Upper lobe of right lung (tissue), 1 donor: Measurements from ENCODE around the gene REEP1. TPM values are rescaled to one million over a fixed set of nuclear protein-coding genes. Genes with fewer than 3 reads are reported as not detected.

ENCODE experiments used
- ATAC-seq: fragments of 200-7000 bp; cut with Tn5 transposase; one replicate; pipeline ENCODE4 v1.9.1; 2020; ENCODE audit warnings: mild to moderate bottlenecking, moderate library complexity
- DNase-seq: peaks from one replicate; pipeline ENCODE4 v3.0.0-alpha.2; 2020
- H3K27ac ChIP-seq: fragments of 200-600 bp; one replicate; pipeline ENCODE4 v1.8.0; 2022
- H3K27me3 ChIP-seq: fragments of 200-600 bp; one replicate; pipeline ENCODE4 v1.8.0; 2022; ENCODE audit warnings: mild to moderate bottlenecking
- H3K36me3 ChIP-seq: fragments of 200-600 bp; one replicate; pipeline ENCODE4 v1.8.0; 2022
- H3K4me1 ChIP-seq: fragments of 200-600 bp; one replicate; pipeline ENCODE4 v1.8.0; 2022
- H3K4me3 ChIP-seq: fragments of 200-600 bp; one replicate; pipeline ENCODE4 v1.8.0; 2022; ENCODE audit warnings: mild to moderate bottlenecking
- H3K9me3 ChIP-seq: fragments of 200-600 bp; one replicate; pipeline ENCODE4 v1.8.0; 2022
- CTCF ChIP-seq: fragments of 200-600 bp; IDR thresholded peaks from one replicate; pipeline ENCODE4 v1.8.0; 2022; ENCODE audit warnings: antibody characterized with exemption
- intact Hi-C: fragments of 100-400 bp; cut with DNase I; formaldehyde crosslinking; loops from one replicate; pipeline ENCODE4 v1.11.0; 2022
- total RNA-seq: library from RNA; stranded (reverse); fragmentation: NEBNext Ultra II Directional; extraction: Animal tissue kit (Norgen Biotek cat#: 25700); gene quantifications from one replicate; pipeline ENCODE4 v1.2.1, GENCODE V29; 2021
- donor health status: DM: no; HTN: yes; CAD: no; lungs with severe emphysema.

Gene REEP1
- total RNA-seq, 1 donor from 2014 or later: 7.8 TPM

- DNase-seq (no peak), ATAC-seq (no peak)
- Histone ChIP-seq H3K27ac (no peak overlapping the region), H3K27me3 (no peaks in the 10 kb centered on the region), H3K4me3 (no peak overlapping the region), H3K9me3 (no peaks in the 10 kb centered on the region), H3K4me1 (peaks cover 29% of the 10 kb centered on the region), H3K36me3 (no peaks in the 10 kb centered on the region)
- TF ChIP-seq CTCF: no peak
- intact Hi-C loops: loop anchor here (10.0 kb wide), 2 partner anchors 69 to 139 kb away; no protein-coding TSS in a partner anchor
These were observed 111.4 kb downstream of the REEP1 start for GRCh38 chr2:86226070-86226469.

GRCh38 chr2:86225581-86225980, 111.8 kb downstream of the REEP1 start:
- Histone ChIP-seq H3K27ac (peak overlapping the region; percentile 30), H3K4me1 (peaks cover 29% of the 10 kb centered on the region), H3K9me3 (no peaks in the 10 kb centered on the region), H3K27me3 (no peaks in the 10 kb centered on the region), H3K4me3 (no peak overlapping the region), H3K36me3 (no peaks in the 10 kb centered on the region)
- ATAC-seq (peak; percentile 33), DNase-seq (no peak)
- no peak for TF ChIP-seq CTCF
- intact Hi-C loops: loop anchor here (10.0 kb wide), 2 partner anchors 69 to 139 kb away; no protein-coding TSS in a partner anchor

DNA sequence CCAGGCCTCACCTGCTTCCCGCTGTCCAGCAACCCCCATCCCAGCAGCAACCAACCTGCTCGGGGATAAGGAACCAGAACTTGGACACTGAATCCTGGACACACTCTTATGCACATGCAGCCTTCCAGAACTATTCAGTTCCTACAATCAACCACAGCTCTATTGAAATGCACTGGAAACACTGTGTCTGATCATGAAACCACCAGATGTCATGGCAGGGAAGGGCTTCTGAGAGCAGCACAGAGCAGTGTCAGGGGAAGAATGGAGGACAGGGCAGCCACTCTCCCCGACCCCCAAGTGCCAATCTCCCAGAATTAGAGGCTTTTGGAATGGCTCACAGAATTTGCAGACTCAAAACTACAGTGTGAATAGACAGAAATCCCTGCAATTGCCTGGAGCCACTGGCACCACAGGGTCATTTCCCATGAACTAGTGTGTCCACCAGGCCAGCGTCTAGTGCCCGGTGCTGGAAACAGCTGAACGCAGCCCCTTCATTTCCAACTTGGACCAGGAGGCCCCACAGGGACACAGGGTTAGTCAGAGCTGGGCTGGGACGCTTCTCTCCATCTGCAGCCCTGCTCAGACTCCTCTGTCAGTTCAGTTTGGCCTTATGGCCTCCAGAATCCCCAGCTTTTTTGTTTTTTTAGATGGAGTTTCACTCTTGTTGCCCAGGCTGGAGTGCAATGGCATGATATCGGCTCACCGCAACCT, 112.6 kb downstream of the REEP1 start:
- DNase-seq: no peak
- Histone ChIP-seq H3K9me3 (no peaks in the 10 kb centered on the region), H3K4me3 (no peak overlapping the region), H3K4me1 (peaks cover 29% of the 10 kb centered on the region), H3K27ac (peak overlapping the region; percentile 30), H3K36me3 (no peaks in the 10 kb centered on the region), H3K27me3 (no peaks in the 10 kb centered on the region)
- no peak for TF ChIP-seq CTCF
- intact Hi-C loops: loop anchor here (10.0 kb wide), 2 partner anchors 70 to 140 kb away; no protein-coding TSS in a partner anchor
- no peak for ATAC-seq

GRCh38 chr2:86223927-86224560, 113.4 kb downstream of the REEP1 start:
- Histone ChIP-seq H3K4me3 (no peak overlapping the region), H3K27ac (no peak overlapping the region), H3K4me1 (peaks cover 29% of the 10 kb centered on the region), H3K9me3 (no peaks in the 10 kb centered on the region), H3K36me3 (no peaks in the 10 kb centered on the region), H3K27me3 (no peaks in the 10 kb centered on the region)
- intact Hi-C loops: loop anchor here (10.0 kb wide), 2 partner anchors 71 to 141 kb away; no protein-coding TSS in a partner anchor
- ATAC-seq: no peak
- DNase-seq: no peak
- TF ChIP-seq CTCF: no peak

GRCh38 chr2:86223140-86223926, 114.1 kb downstream of the REEP1 start:
- Histone ChIP-seq H3K36me3 (no peaks in the 10 kb centered on the region), H3K27ac (no peak overlapping the region), H3K27me3 (no peaks in the 10 kb centered on the region), H3K4me3 (no peak overlapping the region), H3K4me1 (peaks cover 29% of the 10 kb centered on the region), H3K9me3 (no peaks in the 10 kb centered on the region)
- peak; percentile 22 for ATAC-seq
- DNase-seq: no peak
- TF ChIP-seq CTCF: no peak
- intact Hi-C loops: loop anchor here (10.0 kb wide), 2 partner anchors 71 to 141 kb away; no protein-coding TSS in a partner anchor
